Measurements from ENCODE around the gene GRIP2.

The GRIP2 gene

DNA sequence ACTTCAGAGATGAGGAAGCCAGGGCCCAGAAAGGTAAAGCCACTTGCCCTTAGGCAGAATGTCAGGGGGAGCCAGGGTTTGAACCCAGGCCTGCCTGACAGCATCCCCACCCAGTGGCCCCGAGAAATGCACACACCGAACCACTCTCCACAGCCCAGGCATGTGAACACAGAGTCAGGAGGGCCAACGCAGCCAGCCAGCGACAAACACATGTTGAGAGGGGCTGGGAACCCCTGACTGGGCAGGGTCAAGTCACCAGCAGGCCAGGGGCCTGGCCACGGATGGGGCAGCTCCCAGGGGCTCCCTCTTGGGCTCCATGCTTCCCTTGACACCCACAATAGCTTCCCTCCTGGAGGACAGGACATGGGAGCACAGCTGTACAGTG, 5.1 kb upstream of the GRIP2 start (continued):
- TF ChIP-seq ZNF623 (tag by site-specific recombination; IDR thresholded peaks at IDR 0.05), result no peak
- TF ChIP-seq, protein P1, sequence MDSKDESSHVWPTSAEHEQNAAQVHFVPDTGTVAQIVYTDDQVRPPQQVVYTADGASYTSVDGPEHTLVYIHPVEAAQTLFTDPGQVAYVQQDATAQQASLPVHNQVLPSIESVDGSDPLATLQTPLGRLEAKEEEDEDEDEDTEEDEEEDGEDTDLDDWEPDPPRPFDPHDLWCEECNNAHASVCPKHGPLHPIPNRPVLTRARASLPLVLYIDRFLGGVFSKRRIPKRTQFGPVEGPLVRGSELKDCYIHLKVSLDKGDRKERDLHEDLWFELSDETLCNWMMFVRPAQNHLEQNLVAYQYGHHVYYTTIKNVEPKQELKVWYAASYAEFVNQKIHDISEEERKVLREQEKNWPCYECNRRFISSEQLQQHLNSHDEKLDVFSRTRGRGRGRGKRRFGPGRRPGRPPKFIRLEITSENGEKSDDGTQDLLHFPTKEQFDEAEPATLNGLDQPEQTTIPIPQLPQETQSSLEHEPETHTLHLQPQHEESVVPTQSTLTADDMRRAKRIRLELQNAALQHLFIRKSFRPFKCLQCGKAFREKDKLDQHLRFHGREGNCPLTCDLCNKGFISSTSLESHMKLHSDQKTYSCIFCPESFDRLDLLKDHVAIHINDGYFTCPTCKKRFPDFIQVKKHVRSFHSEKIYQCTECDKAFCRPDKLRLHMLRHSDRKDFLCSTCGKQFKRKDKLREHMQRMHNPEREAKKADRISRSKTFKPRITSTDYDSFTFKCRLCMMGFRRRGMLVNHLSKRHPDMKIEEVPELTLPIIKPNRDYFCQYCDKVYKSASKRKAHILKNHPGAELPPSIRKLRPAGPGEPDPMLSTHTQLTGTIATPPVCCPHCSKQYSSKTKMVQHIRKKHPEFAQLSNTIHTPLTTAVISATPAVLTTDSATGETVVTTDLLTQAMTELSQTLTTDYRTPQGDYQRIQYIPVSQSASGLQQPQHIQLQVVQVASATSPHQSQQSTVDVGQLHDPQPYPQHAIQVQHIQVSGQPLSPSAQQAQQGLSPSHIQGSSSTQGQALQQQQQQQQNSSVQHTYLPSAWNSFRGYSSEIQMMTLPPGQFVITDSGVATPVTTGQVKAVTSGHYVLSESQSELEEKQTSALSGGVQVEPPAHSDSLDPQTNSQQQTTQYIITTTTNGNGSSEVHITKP (tag by site-specific recombination; IDR thresholded peaks at IDR 0.05), result no peak

DNA sequence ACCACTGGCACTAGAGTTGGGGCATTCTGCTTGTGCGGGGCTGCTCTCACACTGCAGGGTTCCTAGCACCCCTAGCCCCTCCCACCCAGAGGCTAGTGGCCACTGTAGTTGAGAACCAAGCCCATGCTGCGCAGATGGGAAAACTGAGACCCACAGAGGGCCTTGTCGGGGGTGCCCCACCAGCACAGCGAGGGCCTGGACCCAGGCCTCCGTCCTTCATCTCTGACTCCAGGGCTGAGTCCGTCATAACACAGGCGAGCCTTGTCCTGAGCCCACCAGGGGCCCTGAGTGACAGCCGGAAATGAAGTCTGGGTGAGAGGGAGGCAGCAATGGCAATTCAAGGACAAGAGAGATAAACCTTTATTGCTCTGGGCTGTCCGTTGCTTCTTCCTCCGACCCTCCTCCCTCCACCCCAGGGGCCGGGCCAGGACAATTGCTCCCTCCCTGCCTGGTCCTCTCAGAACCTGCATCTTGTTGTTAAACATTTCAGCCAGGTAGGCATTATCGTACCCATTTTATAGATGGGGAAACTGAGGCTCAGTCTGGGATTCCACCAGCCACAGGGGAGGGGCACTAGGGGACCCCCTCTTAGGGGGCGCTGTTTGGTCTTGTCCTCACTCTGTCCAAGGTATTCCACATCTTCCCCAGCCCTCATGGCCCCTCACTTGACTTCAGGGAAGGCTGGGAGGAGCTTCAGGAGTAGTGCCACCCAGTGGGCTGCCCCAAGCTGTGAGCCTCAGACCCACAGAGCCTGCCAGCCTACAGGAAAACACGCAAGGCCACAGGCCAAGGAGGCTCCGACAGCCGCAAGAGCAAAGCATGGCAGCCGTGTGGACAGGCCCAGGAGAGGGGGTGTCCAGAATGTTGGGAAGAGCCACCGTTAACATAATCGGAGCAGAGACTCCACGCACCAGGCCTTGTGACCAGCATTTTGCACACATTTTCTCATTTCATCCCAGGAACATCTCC, 4.4 kb upstream of the GRIP2 start:
- POLR2A ChIA-PET, result no interaction called here
- TF ChIP-seq ZFP69B (tag by site-specific recombination; IDR thresholded peaks at IDR 0.05) (no peak), ZNF654 (tag by site-specific recombination; IDR thresholded peaks at IDR 0.05; ENCODE audit: low read depth) (no peak), ZBTB17 (tag by site-specific recombination; IDR thresholded peaks at IDR 0.05) (no peak), ZNF248 (tag by site-specific recombination; IDR thresholded peaks at IDR 0.05) (no peak), ZNF138 (tag by site-specific recombination; IDR thresholded peaks at IDR 0.05; ENCODE audit: borderline replicate concordance) (no peak), YY2 (tag by site-specific recombination; IDR thresholded peaks at IDR 0.05) (no peak), SCRT1 (tag by site-specific recombination; IDR thresholded peaks at IDR 0.05; ENCODE audit: borderline replicate concordance) (no peak), ZNF114 (tag by site-specific recombination; IDR thresholded peaks at IDR 0.05) (no peak), TRIM28 (IDR thresholded peaks at IDR 0.05; ENCODE audit: borderline replicate concordance, low read length) (no peak), ZNF155 (tag by site-specific recombination; IDR thresholded peaks at IDR 0.05) (no peak)
- TF ChIP-seq, protein P2, sequence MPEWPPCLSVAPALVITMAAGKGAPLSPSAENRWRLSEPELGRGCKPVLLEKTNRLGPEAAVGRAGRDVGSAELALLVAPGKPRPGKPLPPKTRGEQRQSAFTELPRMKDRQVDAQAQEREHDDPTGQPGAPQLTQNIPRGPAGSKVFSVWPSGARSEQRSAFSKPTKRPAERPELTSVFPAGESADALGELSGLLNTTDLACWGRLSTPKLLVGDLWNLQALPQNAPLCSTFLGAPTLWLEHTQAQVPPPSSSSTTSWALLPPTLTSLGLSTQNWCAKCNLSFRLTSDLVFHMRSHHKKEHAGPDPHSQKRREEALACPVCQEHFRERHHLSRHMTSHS (tag by site-specific recombination; IDR thresholded peaks at IDR 0.05), result no peak
- TF ChIP-seq, protein P3, sequence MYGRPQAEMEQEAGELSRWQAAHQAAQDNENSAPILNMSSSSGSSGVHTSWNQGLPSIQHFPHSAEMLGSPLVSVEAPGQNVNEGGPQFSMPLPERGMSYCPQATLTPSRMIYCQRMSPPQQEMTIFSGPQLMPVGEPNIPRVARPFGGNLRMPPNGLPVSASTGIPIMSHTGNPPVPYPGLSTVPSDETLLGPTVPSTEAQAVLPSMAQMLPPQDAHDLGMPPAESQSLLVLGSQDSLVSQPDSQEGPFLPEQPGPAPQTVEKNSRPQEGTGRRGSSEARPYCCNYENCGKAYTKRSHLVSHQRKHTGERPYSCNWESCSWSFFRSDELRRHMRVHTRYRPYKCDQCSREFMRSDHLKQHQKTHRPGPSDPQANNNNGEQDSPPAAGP (tag by site-specific recombination; IDR thresholded peaks at IDR 0.05), result no peak
- Histone ChIP-seq H3K27ac (ENCODE audit: extremely low read depth, low read depth, low read length) (no peak overlapping the region), H3K4me1 (ENCODE audit: control insufficient read depth, insufficient read depth, low read length) (no peaks in the 10 kb centered on the region), H3K4me3 (ENCODE audit: low read depth, low read length) (no peak overlapping the region), H3K9me3 (ENCODE audit: control insufficient read depth, insufficient read depth, low read depth, low read length) (no peaks in the 10 kb centered on the region), H3K36me3 (ENCODE audit: control insufficient read depth in 2 of 2, insufficient read depth in 1 of 2, low read length in 2 of 2) (no peaks in the 10 kb centered on the region)
- CTCF ChIA-PET, result interaction anchor here (1.9 to 5.2 kb wide), 2 partner anchors 36 kb away, joined by 14 to 34 read pairs; no protein-coding TSS in a partner anchor

DNA sequence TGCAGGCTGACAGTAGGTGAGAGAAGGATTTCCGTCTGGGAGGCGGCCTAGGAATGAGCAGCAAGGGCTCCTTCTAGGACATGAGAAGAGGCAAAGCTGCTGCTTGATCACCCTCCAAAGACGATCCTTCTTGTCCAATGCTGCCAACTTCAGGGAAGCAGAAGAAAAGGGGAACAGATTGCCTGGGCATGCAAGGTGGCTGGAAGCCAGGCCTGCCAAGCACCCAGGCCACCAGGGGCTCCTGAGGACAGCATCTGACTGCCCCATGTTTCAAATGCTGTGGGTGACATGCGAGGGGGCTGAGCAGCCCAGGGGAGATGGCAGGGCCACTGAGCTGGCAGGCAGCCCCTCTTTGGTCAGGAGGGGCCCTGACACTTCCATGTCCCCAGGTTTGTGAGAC, 3.3 kb upstream of the GRIP2 start:
- H3K9me3 ChIP-seq (ENCODE audit: control insufficient read depth, insufficient read depth, low read depth, low read length), result no peaks in the 10 kb centered on the region
- no peak for TF ChIP-seq KLF1 (tag by site-specific recombination; IDR thresholded peaks at IDR 0.05)
- no peak for TF ChIP-seq ZNF585B (tag by site-specific recombination; IDR thresholded peaks at IDR 0.05)
- TF ChIP-seq ZNF658 (tag by site-specific recombination; IDR thresholded peaks at IDR 0.05), result no peak
- TF ChIP-seq ZNF214 (tag by site-specific recombination; IDR thresholded peaks at IDR 0.05; ENCODE audit: borderline replicate concordance), result no peak
- TF ChIP-seq ZNF777 (tag by site-specific recombination; IDR thresholded peaks at IDR 0.05; ENCODE audit: borderline replicate concordance), result no peak
- no peaks in the 10 kb centered on the region for H3K36me3 ChIP-seq (ENCODE audit: control insufficient read depth in 2 of 2, insufficient read depth in 1 of 2, low read length in 2 of 2)
- ChIA-PET CTCF (interaction anchor here (1.9 kb wide), 1 partner anchor 35 kb away, joined by 14 read pairs; no protein-coding TSS in a partner anchor), POLR2A (no interaction called here)
- H3K4me1 ChIP-seq (ENCODE audit: control insufficient read depth, insufficient read depth, low read length), result no peaks in the 10 kb centered on the region
- no peak overlapping the region for H3K4me3 ChIP-seq (ENCODE audit: low read depth, low read length)
- no peak overlapping the region for H3K27ac ChIP-seq (ENCODE audit: extremely low read depth, low read depth, low read length)
